Caco-2 (cell line): ENCODE results near the gene NLRP3. TPM values are rescaled to one million over a fixed set of nuclear protein-coding genes. Genes with fewer than 3 reads are reported as not detected.

Experiments
- BruUV-seq: library from RNA; stranded (reverse); fragments of 400-500 nt; replicated peaks from 2 replicates; lab custom pipeline; 2021; lab: Mats Ljungman, UMichigan
- CTCF ChIA-PET: fragments of 300-600 bp; sonication (Branson Sonifier 250); formaldehyde crosslinking; loops from one replicate; lab custom pipeline; 2022; ENCODE audit warnings: antibody characterized with exemption; lab: Charles Lee
- POLR2A ChIA-PET: fragments of 300-600 bp; sonication (Branson Sonifier 250); formaldehyde crosslinking; loops from one replicate; lab custom pipeline; 2022; ENCODE audit warnings: antibody characterized with exemption; lab: Charles Lee
- DNase-seq, 2 experiments: peaks; one replicate each; pipeline versions ENCODE4 v3.0.0 to v3.0.0-alpha.2; 2020 to 2022
- H3K27me3 ChIP-seq: replicated peaks from 2 replicates; pipeline ENCODE4 v1.6.0; 2011; ENCODE audit warnings: low read length; ENCODE audit not compliant: control insufficient read depth, insufficient read depth
- H3K36me3 ChIP-seq: 2 replicates; pipeline ENCODE4 v1.5.1; 2011; ENCODE audit warnings: low read length; ENCODE audit not compliant: control insufficient read depth, insufficient read depth
- H3K4me1 ChIP-seq: fragments of 250-450 bp; sonication (Bioruptor Pico); 2 replicates; pipeline ENCODE4 v1.5.1; 2020; ENCODE audit warnings: mild to moderate bottlenecking
- H3K4me3 ChIP-seq: 2 replicates; pipeline ENCODE4 v1.5.1; 2011; ENCODE audit warnings: low read depth, mild to moderate bottlenecking, control low read depth, low read length
- H3K9me3 ChIP-seq: fragments of 250-450 bp; sonication (Bioruptor Pico); 2 replicates; pipeline ENCODE4 v1.5.1; 2020; ENCODE audit warnings: mild to moderate bottlenecking, moderate library complexity
- H3K27ac Mint-ChIP-seq: one replicate; pipeline ENCODE4 v1.8.0; 2022; ENCODE audit warnings: mixed read lengths; ENCODE audit not compliant: unreplicated experiment
- H3K27me3 Mint-ChIP-seq: one replicate; pipeline ENCODE4 v1.8.0; 2022; ENCODE audit warnings: mixed read lengths; ENCODE audit not compliant: insufficient read depth, unreplicated experiment
- H3K36me3 Mint-ChIP-seq: one replicate; pipeline ENCODE4 v1.8.0; 2022; ENCODE audit warnings: mild to moderate bottlenecking, mixed read lengths; ENCODE audit not compliant: insufficient read depth, unreplicated experiment
- H3K4me1 Mint-ChIP-seq: one replicate; pipeline ENCODE4 v1.8.0; 2022; ENCODE audit warnings: low read depth, mixed read lengths; ENCODE audit not compliant: unreplicated experiment
- H3K4me3 Mint-ChIP-seq: one replicate; pipeline ENCODE4 v1.8.0; 2022; ENCODE audit warnings: mild to moderate bottlenecking, moderate library complexity, mixed read lengths; ENCODE audit not compliant: unreplicated experiment
- H3K9me3 Mint-ChIP-seq: one replicate; pipeline ENCODE4 v1.8.0; 2022; ENCODE audit warnings: mixed read lengths; ENCODE audit not compliant: unreplicated experiment
- CTCF ChIP-seq, 2 experiments: fragments of 200-600 bp in 1 of 2; IDR thresholded peaks; 1 replicate in 1 of 2; 2 replicates in 1 of 2; pipeline versions ENCODE4 v1.5.1 to v1.8.0; 2011 to 2022; ENCODE audit warnings: antibody characterized with exemption in 1 of 2, control low read depth in 1 of 2, inconsistent platforms in 1 of 2, low read depth in 1 of 2, low read length in 1 of 2, mild to moderate bottlenecking in 1 of 2, moderate library complexity in 1 of 2; ENCODE audit not compliant: insufficient read depth in 1 of 2, severe bottlenecking in 1 of 2, unreplicated experiment in 1 of 2
- intact Hi-C: fragments of 100-400 bp; cut with micrococcal nuclease; formaldehyde crosslinking; loops from one replicate; pipeline ENCODE4 v1.10.0; 2022; ENCODE audit not compliant: unreplicated experiment
- total RNA-seq: library from RNA; stranded (reverse); gene quantifications from 2 replicates; pipeline ENCODE4 v1.2.3, GENCODE V29; 2022

NLRP3 gene
- total RNA-seq, 1 experiment from 2014 or later, result not detected

- DNase-seq, result no peak
- CTCF ChIA-PET, result no interaction called here
- H3K4me1 ChIP-seq, result no peaks in the 10 kb centered on the region
- Mint-ChIP-seq H3K27ac (no peak overlapping the region), H3K9me3 (peaks cover 14% of the 10 kb centered on the region), H3K4me1 (no peaks in the 10 kb centered on the region), H3K27me3 (peaks cover 19% of the 10 kb centered on the region), H3K4me3 (no peak overlapping the region), H3K36me3 (no peaks in the 10 kb centered on the region)
- H3K36me3 ChIP-seq, result no peaks in the 10 kb centered on the region
- no peak for TF ChIP-seq CTCF (IDR thresholded peaks at IDR 0.05; ENCODE audit: insufficient read depth in 1 of 2, low read depth in 1 of 2, low read length in 1 of 2, severe bottlenecking in 1 of 2, unreplicated experiment in 1 of 2)
- intact Hi-C loops, result no loop called here
- no peaks in the 10 kb centered on the region for H3K27me3 ChIP-seq
- POLR2A ChIA-PET, result no interaction called here
- H3K4me3 ChIP-seq, result no peak overlapping the region
- BruUV-seq, result no TSS peak
- no peaks in the 10 kb centered on the region for H3K9me3 ChIP-seq
Observed at GRCh38 chr1:247443641-247444040, 27.7 kb downstream of the NLRP3 start.

- H3K27ac Mint-ChIP-seq, result no peak overlapping the region
- Histone ChIP-seq H3K27me3 (no peaks in the 10 kb centered on the region), H3K4me3 (no peak overlapping the region), H3K36me3 (no peaks in the 10 kb centered on the region), H3K9me3 (no peaks in the 10 kb centered on the region), H3K4me1 (no peaks in the 10 kb centered on the region)
- no TSS peak for BruUV-seq
- H3K9me3 Mint-ChIP-seq, result peaks cover 14% of the 10 kb centered on the region
- H3K4me3 Mint-ChIP-seq, result no peak overlapping the region
- H3K4me1 Mint-ChIP-seq, result no peaks in the 10 kb centered on the region
- ChIA-PET CTCF (no interaction called here), POLR2A (no interaction called here)
- no peaks in the 10 kb centered on the region for H3K36me3 Mint-ChIP-seq
- H3K27me3 Mint-ChIP-seq, result peaks cover 19% of the 10 kb centered on the region
- no peak for TF ChIP-seq CTCF (IDR thresholded peaks at IDR 0.05; ENCODE audit: insufficient read depth in 1 of 2, low read depth in 1 of 2, low read length in 1 of 2, severe bottlenecking in 1 of 2, unreplicated experiment in 1 of 2)
- intact Hi-C loops, result no loop called here
- DNase-seq, result no peak
Observed at GRCh38 chr1:247444571-247444970, 28.6 kb downstream of the NLRP3 start.

- POLR2A ChIA-PET, result no interaction called here
- TF ChIP-seq CTCF (IDR thresholded peaks at IDR 0.05; ENCODE audit: insufficient read depth in 1 of 2, low read depth in 1 of 2, low read length in 1 of 2, severe bottlenecking in 1 of 2, unreplicated experiment in 1 of 2), result no peak
Observed at GRCh38 chr1:247445526-247446356, 29.8 kb downstream of the NLRP3 start.

More at GRCh38 chr1:247445526-247446356, 29.8 kb downstream of the NLRP3 start:
- CTCF ChIA-PET, result no interaction called here
- Histone ChIP-seq H3K4me3 (no peak overlapping the region), H3K27me3 (no peaks in the 10 kb centered on the region), H3K36me3 (no peaks in the 10 kb centered on the region), H3K9me3 (no peaks in the 10 kb centered on the region), H3K4me1 (no peaks in the 10 kb centered on the region)
- intact Hi-C loops, result loop anchor here (5.0 kb wide), 1 partner anchor 73 kb away; no protein-coding TSS in a partner anchor
- Mint-ChIP-seq H3K4me1 (no peaks in the 10 kb centered on the region), H3K4me3 (no peak overlapping the region), H3K36me3 (no peaks in the 10 kb centered on the region), H3K27me3 (peaks cover 20% of the 10 kb centered on the region), H3K27ac (no peak overlapping the region), H3K9me3 (peaks cover 14% of the 10 kb centered on the region)
- DNase-seq, result no peak
- no TSS peak for BruUV-seq
